ENCODE measurements around the gene C1orf52. TPM values are rescaled to one million over a fixed set of nuclear protein-coding genes. Genes with fewer than 3 reads are reported as not detected.

The C1orf52 gene
- polyA plus RNA-seq, 3 donors = 18.5 to 29.1 (median 19.7) TPM

DNA sequence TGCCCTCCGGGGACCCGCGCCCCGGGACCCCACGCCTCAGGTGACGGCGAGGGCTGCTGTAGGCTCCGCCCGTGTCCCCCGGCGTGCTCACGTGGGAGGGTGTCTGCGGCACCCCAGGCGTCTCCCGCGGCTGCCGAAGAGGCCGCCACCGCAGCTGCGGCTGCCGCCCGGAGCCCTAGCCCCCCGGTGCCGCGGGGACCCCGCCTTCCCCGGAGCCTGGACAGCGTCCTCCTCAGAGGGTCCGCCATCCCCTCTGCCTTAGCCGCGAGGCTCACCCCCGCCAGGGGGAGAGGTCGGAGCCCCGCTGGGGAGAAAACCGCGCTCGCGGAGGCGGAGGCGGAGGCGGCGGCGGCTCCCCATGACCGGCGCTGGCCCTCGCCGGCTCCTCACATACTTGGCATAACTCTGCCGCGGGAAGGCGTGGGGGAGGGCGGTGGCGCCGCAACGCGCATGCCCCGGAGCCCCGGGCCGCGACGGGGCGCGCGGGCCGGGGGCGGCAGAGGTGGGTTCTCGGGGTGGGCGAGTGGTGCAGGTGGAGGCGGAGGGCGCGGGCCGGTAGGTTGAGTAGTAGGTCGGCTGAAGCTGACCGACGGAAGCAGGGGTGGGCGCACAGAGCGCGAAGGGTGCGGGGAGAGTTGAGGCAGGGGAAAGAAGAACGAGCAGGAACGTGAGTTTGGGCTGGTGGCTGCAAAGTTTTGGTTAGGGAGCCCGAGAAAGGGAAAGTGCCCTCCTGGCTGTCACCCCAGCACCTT lies 57.9 kb downstream of the C1orf52 start:
- no peaks in the 10 kb centered on the region for H4K20me1 ChIP-seq (ENCODE audit: insufficient read depth, low read length)
- intact Hi-C loops (cut with micrococcal nuclease) = no loop called here
- no peaks in the 10 kb centered on the region for H3K79me2 ChIP-seq (ENCODE audit: insufficient read depth, low read length)
- H3K27me3 Mint-ChIP-seq (ENCODE audit: low read depth in 3 of 3) = peaks cover 34 to 58% (median 40%) of the 10 kb centered on the region in 3 donors
- peak overlapping the region; percentile 85 for H3K4me2 ChIP-seq (replicated peaks; ENCODE audit: extremely low read depth, low read length, poor library complexity, severe bottlenecking)
- peak overlapping the region in 3 of 7 donors; percentile 31 to 56 (median 42) for H3K27ac Mint-ChIP-seq
- no peak overlapping the region for H3K27ac ChIP-seq (ENCODE audit: low read depth in 1 of 2, low read length in 2 of 2)
- H2AFZ ChIP-seq (ENCODE audit: insufficient read depth, low read depth, low read length, poor library complexity, severe bottlenecking) = peak overlapping the region; percentile 92
- H3K36me3 ChIP-seq (replicated peaks in 1 of 2; ENCODE audit: control insufficient read depth in 1 of 2, insufficient read depth in 2 of 2, low read length in 2 of 2) = no peaks in the 10 kb centered on the region
- H3K4me1 ChIP-seq (ENCODE audit: control insufficient read depth in 1 of 2, insufficient read depth in 2 of 2, low read length in 2 of 2) = peaks cover 12 to 25% of the 10 kb centered on the region in 2 donors
- H3K9ac ChIP-seq (ENCODE audit: insufficient read depth, low read length, poor library complexity, severe bottlenecking) = peak overlapping the region; percentile 63
- H3K9me3 ChIP-seq (replicated peaks in 1 of 2; ENCODE audit: control insufficient read depth in 1 of 2, insufficient read depth in 1 of 2, low read length in 2 of 2) = no peaks in the 10 kb centered on the region
- DNase-seq = peak in 1 of 3 donors; percentile 23
- peaks cover 35 to 47% of the 10 kb centered on the region in 2 donors for H3K27me3 ChIP-seq (ENCODE audit: control insufficient read depth in 2 of 2, insufficient read depth in 2 of 2, low read length in 2 of 2)
- peaks cover 0 to 5% of the 10 kb centered on the region in 2 donors for H3K36me3 Mint-ChIP-seq
- TF ChIP-seq CTCF (IDR thresholded peaks at IDR 0.05) = no peak
- H3K4me3 Mint-ChIP-seq = peak overlapping the region; percentile 92 to 97
- WGBS (ENCODE audit: insufficient coverage) = under 1% methylated on average over 81 of the region's 81 CpGs
- H3K4me1 Mint-ChIP-seq = peaks cover 14% of the 10 kb centered on the region
- H3K4me3 ChIP-seq (replicated peaks in 1 of 3; ENCODE audit: low read depth in 2 of 3, low read length in 3 of 3) = peak overlapping the region; percentile 27 to 82 (median 75)
- peaks cover 0 to 7% (median 2%) of the 10 kb centered on the region in 7 donors for H3K9me3 Mint-ChIP-seq

GRCh38 chr1:85200463-85201339 lies 58.8 kb downstream of the C1orf52 start, which contains the start of gene SYDE2:
TSS of gene SYDE2 (minus strand) at chr1:85201016. CDS start at chr1:85200996, 20 bp downstream.
- H3K27ac ChIP-seq (ENCODE audit: low read depth in 1 of 2, low read length in 2 of 2) = no peak within 1 kb of the TSS
- peak within 1 kb of the TSS; percentile 92 to 97 for H3K4me3 Mint-ChIP-seq
- H2AFZ ChIP-seq (ENCODE audit: insufficient read depth, low read depth, low read length, poor library complexity, severe bottlenecking) = peak within 1 kb of the TSS; percentile 92

More at GRCh38 chr1:85200463-85201339, 58.8 kb downstream of the C1orf52 start, which contains the start of gene SYDE2:
- intact Hi-C loops (cut with micrococcal nuclease) = no loop called here
- TF ChIP-seq CTCF (IDR thresholded peaks at IDR 0.05) = no peak
- under 1% methylated on average over 99 of the region's 99 CpGs for WGBS (ENCODE audit: insufficient coverage)
- Histone ChIP-seq H3K4me3 (replicated peaks in 1 of 3; ENCODE audit: low read depth in 2 of 3, low read length in 3 of 3) (peak within 1 kb of the TSS; percentile 27 to 82 (median 75)), H3K36me3 (replicated peaks in 1 of 2; ENCODE audit: control insufficient read depth in 1 of 2, insufficient read depth in 2 of 2, low read length in 2 of 2) (no peaks in the 10 kb centered on the region), H3K9ac (ENCODE audit: insufficient read depth, low read length, poor library complexity, severe bottlenecking) (peak within 1 kb of the TSS; percentile 63), H3K9me3 (replicated peaks in 1 of 2; ENCODE audit: control insufficient read depth in 1 of 2, insufficient read depth in 1 of 2, low read length in 2 of 2) (no peaks in the 10 kb centered on the region), H3K4me2 (replicated peaks; ENCODE audit: extremely low read depth, low read length, poor library complexity, severe bottlenecking) (peak within 1 kb of the TSS; percentile 85), H3K27me3 (ENCODE audit: control insufficient read depth in 2 of 2, insufficient read depth in 2 of 2, low read length in 2 of 2) (peaks cover 35 to 47% of the 10 kb centered on the region in 2 donors), H4K20me1 (ENCODE audit: insufficient read depth, low read length) (no peaks in the 10 kb centered on the region), H3K79me2 (ENCODE audit: insufficient read depth, low read length) (no peaks in the 10 kb centered on the region), H3K4me1 (ENCODE audit: control insufficient read depth in 1 of 2, insufficient read depth in 2 of 2, low read length in 2 of 2) (peaks cover 12 to 25% of the 10 kb centered on the region in 2 donors)
- Mint-ChIP-seq H3K27ac (peak within 1 kb of the TSS in 3 of 7 donors; percentile 31 to 56 (median 42)), H3K27me3 (ENCODE audit: low read depth in 3 of 3) (peaks cover 34 to 58% (median 42%) of the 10 kb centered on the region in 3 donors), H3K36me3 (peaks cover 0 to 5% of the 10 kb centered on the region in 2 donors), H3K4me1 (peaks cover 14% of the 10 kb centered on the region), H3K9me3 (peaks cover 0 to 7% (median 2%) of the 10 kb centered on the region in 7 donors)
- DNase-seq = peak in 1 of 3 donors; percentile 25

Measured in CD14-positive monocyte (primary cell).